Activated T-cell treated with anti-CD3 and anti-CD28 coated beads, Interleukin-2, amount 50 U/mL, for 72 hours (primary cell): ENCODE results near the gene PCDHGB7. TPM values are rescaled to one million over a fixed set of nuclear protein-coding genes. Genes with fewer than 3 reads are reported as not detected.
"Not testable (repeated sequence)": the region's sequence is repeated elsewhere in the genome, so short reads cannot be mapped to it uniquely, and the experiment has no call there.

Source experiments
- ATAC-seq, 2 donors: fragments of 150-1000 bp; cut with Tn5 transposase; replicated peaks in 1 of 2; 2 replicates each; pipeline ENCODE4 v1.10.0; 2021; ENCODE audit warnings: moderate library complexity in 2 of 2, mild to moderate bottlenecking in 1 of 2
- DNase-seq, 2 donors: peaks; one replicate each; pipeline ENCODE4 v3.0.0; 2021 to 2022; ENCODE audit warnings: mixed read lengths in 1 of 2
- H3K27ac Mint-ChIP-seq: one replicate; pipeline ENCODE4 v1.8.0; 2022; ENCODE audit warnings: mild to moderate bottlenecking, moderate library complexity, mixed read lengths
- H3K27me3 Mint-ChIP-seq: one replicate; pipeline ENCODE4 v1.8.0; 2022; ENCODE audit warnings: low read depth, mixed read lengths
- H3K36me3 Mint-ChIP-seq, 2 donors: one replicate each; pipeline ENCODE4 v1.8.0; 2022; ENCODE audit warnings: mixed read lengths in 2 of 2, mild to moderate bottlenecking in 1 of 2; ENCODE audit not compliant: insufficient read depth in 2 of 2
- H3K4me1 Mint-ChIP-seq: one replicate; pipeline ENCODE4 v1.8.0; 2022; ENCODE audit warnings: low read depth, mixed read lengths
- H3K4me3 Mint-ChIP-seq, 2 donors: one replicate each; pipeline ENCODE4 v1.8.0; 2022; ENCODE audit warnings: mild to moderate bottlenecking in 2 of 2, mixed read lengths in 2 of 2, moderate library complexity in 2 of 2
- H3K9me3 Mint-ChIP-seq, 2 donors: one replicate each; pipeline ENCODE4 v1.8.0; 2022; ENCODE audit warnings: mixed read lengths in 2 of 2
- total RNA-seq, 2 donors: library from RNA; stranded (reverse); gene quantifications; one replicate each; pipeline ENCODE4 v1.2.3, GENCODE V29; 2022

PCDHGB7 gene
- total RNA-seq, 2 donors from 2014 or later = 0.17 TPM; not detected in 1

GRCh38 chr5:141387557-141388311 is 29.7 kb upstream of the PCDHGB7 start, which contains the start of gene PCDHGB4:
TSS of gene PCDHGB4 (plus strand) at chr5:141387698. CDS start at chr5:141387885, 187 bp downstream.
- H3K4me3 Mint-ChIP-seq = peak within 1 kb of the TSS; percentile 43 to 51
- H3K36me3 Mint-ChIP-seq = peaks cover 24 to 45% of the 10 kb centered on the region in 2 donors
- H3K4me1 Mint-ChIP-seq, H3K27ac Mint-ChIP-seq: not testable (repeated sequence)
- H3K9me3 Mint-ChIP-seq = peaks cover 16 to 20% of the 10 kb centered on the region in 2 donors
- DNase-seq = peak in 1 of 2 donors; percentile 30
- ATAC-seq = peak; percentile 41 to 65
- H3K27me3 Mint-ChIP-seq = peaks cover 87% of the 10 kb centered on the region

DNA sequence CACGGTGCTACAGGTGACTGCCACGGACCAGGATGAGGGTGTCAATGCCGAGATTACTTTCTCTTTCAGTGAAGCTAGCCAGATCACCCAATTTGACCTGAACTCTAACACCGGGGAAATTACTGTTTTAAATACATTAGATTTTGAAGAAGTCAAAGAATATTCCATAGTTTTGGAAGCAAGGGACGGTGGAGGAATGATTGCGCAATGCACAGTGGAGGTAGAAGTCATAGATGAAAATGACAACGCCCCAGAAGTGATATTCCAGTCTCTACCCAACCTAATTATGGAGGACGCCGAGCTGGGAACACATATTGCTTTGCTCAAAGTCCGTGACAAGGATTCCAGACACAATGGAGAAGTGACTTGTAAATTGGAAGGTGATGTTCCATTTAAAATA is 28.8 kb upstream of the PCDHGB7 start:
- Mint-ChIP-seq H3K9me3 (peaks cover 14 to 20% of the 10 kb centered on the region in 2 donors), H3K27ac (no peak overlapping the region), H3K27me3 (peaks cover 85% of the 10 kb centered on the region), H3K36me3 (peaks cover 22 to 48% of the 10 kb centered on the region in 2 donors), H3K4me3 (no peak overlapping the region), H3K4me1 (peaks cover 6% of the 10 kb centered on the region)
- no peak for ATAC-seq
- DNase-seq = no peak

DNA sequence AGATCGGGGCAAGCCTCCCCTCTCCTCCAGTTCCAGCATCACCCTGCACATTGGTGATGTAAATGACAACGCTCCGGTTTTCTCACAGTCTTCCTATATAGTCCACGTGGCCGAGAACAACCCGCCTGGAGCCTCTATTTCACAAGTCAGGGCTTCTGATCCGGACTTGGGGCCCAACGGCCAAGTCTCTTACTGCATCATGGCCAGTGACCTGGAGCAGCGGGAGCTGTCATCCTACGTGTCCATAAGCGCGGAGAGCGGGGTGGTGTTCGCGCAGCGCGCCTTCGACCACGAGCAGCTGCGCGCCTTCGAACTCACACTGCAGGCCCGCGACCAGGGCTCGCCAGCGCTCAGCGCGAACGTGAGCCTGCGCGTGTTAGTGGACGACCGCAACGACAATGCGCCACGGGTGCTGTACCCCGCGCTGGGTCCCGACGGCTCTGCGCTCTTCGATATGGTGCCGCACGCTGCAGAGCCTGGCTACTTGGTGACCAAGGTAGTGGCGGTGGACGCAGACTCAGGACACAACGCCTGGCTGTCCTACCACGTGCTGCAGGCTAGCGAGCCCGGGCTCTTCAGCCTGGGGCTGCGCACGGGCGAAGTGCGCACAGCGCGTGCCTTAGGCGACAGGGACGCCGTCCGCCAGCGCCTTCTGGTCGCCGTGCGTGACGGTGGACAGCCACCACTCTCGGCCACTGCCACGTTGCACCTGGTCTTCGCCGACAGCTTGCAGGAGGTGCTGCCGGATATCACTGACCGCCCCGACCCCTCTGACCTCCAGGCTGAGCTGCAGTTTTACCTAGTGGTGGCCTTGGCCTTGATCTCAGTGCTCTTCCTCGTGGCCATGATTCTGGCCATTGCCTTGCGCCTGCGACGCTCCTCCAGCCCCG is 28.1 kb upstream of the PCDHGB7 start:
- Mint-ChIP-seq H3K36me3 (peaks cover 23 to 49% of the 10 kb centered on the region in 2 donors), H3K27me3 (peaks cover 85% of the 10 kb centered on the region), H3K9me3 (peaks cover 16 to 23% of the 10 kb centered on the region in 2 donors)

GRCh38 chr5:141392429-141393198 is 24.9 kb upstream of the PCDHGB7 start, which contains the start of gene PCDHGA8:
TSS of gene PCDHGA8 (plus strand) at chr5:141392633. CDS start at chr5:141392814, 181 bp downstream.
- H3K4me1 Mint-ChIP-seq = peaks cover 6% of the 10 kb centered on the region
- H3K9me3 Mint-ChIP-seq = peaks cover 16 to 17% of the 10 kb centered on the region in 2 donors
- H3K27me3 Mint-ChIP-seq = peaks cover 76% of the 10 kb centered on the region
- ATAC-seq (no peak), DNase-seq (no peak)
- H3K4me3 Mint-ChIP-seq = peak within 1 kb of the TSS in 1 of 2 donors; percentile 46
- no peak within 1 kb of the TSS for H3K27ac Mint-ChIP-seq
- peaks cover 16 to 46% of the 10 kb centered on the region in 2 donors for H3K36me3 Mint-ChIP-seq

More for the DNA sequence above, 28.1 kb upstream of the PCDHGB7 start:
- ATAC-seq (no peak), DNase-seq (no peak)
- Mint-ChIP-seq H3K4me1 (peaks cover 6% of the 10 kb centered on the region), H3K4me3 (no peak overlapping the region), H3K27ac (no peak overlapping the region)

DNA sequence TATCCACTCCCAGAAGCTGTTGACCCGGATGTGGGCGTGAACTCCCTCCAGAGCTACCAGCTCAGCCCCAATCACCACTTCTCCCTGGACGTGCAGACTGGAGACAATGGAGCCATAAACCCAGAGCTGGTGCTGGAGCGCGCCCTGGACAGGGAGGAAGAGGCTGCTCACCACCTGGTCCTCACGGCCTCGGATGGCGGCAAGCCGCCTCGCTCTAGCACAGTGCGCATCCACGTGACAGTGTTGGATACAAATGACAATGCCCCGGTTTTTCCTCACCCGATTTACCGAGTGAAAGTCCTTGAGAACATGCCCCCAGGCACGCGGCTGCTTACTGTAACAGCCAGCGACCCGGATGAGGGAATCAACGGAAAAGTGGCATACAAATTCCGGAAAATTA is 24.2 kb upstream of the PCDHGB7 start:
- DNase-seq (no peak), ATAC-seq (no peak)
- Mint-ChIP-seq H3K27ac (no peak overlapping the region), H3K27me3 (peaks cover 74% of the 10 kb centered on the region), H3K36me3 (peaks cover 16 to 44% of the 10 kb centered on the region in 2 donors), H3K9me3 (peaks cover 16% of the 10 kb centered on the region in 2 donors), H3K4me3 (no peak overlapping the region), H3K4me1 (peaks cover 6% of the 10 kb centered on the region)

GRCh38 chr5:141394401-141395187 is 22.9 kb upstream of the PCDHGB7 start:
- Mint-ChIP-seq H3K9me3 (peaks cover 10 to 12% of the 10 kb centered on the region in 2 donors), H3K36me3 (peaks cover 19 to 32% of the 10 kb centered on the region in 2 donors), H3K27me3 (peaks cover 73% of the 10 kb centered on the region)
- H3K4me3 Mint-ChIP-seq, H3K4me1 Mint-ChIP-seq, ATAC-seq, DNase-seq, H3K27ac Mint-ChIP-seq: not testable (repeated sequence)

DNA sequence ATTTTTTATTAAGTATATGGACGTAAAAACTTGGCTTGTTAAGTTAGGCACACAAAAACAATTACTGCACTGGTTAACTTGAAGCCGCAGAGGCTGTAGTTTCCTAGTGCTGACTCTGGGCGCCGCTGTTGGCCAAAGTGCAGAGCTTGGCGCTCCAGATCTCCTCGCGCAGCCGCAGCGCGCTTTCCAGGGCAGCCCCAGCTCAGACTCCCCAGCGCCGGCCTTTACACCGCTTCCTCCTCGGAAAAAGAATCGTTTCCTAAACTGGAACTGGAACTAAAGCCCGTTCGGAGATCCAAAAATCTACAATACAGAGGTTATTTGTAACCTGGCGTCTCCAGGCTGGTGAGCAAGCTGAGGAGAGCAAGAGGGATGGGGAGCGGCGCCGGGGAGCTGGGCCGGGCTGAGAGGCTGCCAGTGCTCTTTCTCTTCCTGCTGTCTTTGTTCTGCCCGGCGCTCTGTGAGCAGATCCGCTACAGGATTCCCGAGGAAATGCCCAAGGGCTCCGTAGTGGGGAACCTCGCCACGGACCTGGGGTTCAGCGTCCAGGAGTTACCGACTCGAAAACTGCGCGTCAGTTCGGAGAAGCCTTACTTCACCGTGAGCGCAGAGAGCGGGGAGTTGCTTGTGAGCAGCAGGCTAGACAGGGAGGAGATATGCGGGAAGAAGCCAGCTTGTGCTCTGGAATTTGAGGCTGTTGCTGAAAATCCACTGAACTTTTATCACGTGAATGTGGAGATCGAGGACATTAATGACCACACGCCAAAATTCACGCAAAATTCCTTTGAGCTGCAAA is 19.5 kb upstream of the PCDHGB7 start, which contains the start of gene PCDHGB5:
Gene PCDHGB5, plus strand, starts transcription at position 192 of the 796 bp plus-strand sequence. Its CDS starts 181 bp downstream, at position 373.
- peak within 1 kb of the TSS; percentile 70 for H3K4me3 Mint-ChIP-seq
- peaks cover 15 to 29% of the 10 kb centered on the region in 2 donors for H3K36me3 Mint-ChIP-seq
- peak; percentile 70 to 81 for ATAC-seq
- not testable (repeated sequence) for H3K27ac Mint-ChIP-seq, H3K9me3 Mint-ChIP-seq, H3K4me1 Mint-ChIP-seq
- peak; percentile 38 to 51 for DNase-seq
- peaks cover 72% of the 10 kb centered on the region for H3K27me3 Mint-ChIP-seq

GRCh38 chr5:141398608-141399007 is 18.9 kb upstream of the PCDHGB7 start:
- H3K27ac Mint-ChIP-seq = no peak overlapping the region
- peaks cover 6 to 8% of the 10 kb centered on the region in 2 donors for H3K9me3 Mint-ChIP-seq
- peak overlapping the region in 1 of 2 donors; percentile 6 for H3K4me3 Mint-ChIP-seq
- H3K4me1 Mint-ChIP-seq = peaks cover 8% of the 10 kb centered on the region
- H3K27me3 Mint-ChIP-seq = peaks cover 72% of the 10 kb centered on the region
- ATAC-seq (no peak), DNase-seq (no peak)
- peaks cover 15 to 23% of the 10 kb centered on the region in 2 donors for H3K36me3 Mint-ChIP-seq

DNA sequence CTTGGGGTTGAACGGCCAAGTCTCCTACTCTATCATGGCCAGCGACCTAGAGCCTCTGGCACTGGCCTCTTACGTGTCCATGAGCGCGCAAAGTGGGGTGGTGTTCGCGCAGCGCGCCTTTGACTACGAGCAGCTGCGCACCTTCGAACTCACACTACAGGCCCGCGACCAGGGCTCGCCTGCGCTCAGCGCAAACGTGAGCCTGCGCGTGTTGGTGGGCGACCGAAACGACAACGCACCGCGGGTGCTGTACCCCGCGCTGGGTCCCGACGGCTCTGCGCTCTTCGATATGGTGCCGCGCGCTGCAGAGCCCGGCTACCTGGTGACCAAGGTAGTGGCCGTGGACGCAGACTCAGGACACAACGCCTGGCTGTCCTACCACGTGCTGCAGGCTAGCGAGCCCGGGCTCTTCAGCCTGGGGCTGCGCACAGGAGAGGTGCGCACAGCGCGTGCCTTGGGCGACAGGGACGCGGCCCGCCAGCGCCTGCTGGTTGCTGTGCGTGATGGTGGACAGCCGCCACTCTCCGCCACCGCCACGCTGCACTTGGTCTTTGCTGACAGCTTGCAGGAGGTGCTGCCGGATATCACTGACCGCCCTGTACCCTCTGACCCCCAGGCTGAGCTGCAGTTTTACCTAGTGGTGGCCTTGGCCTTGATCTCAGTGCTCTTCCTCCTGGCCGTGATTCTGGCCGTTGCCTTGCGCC is 17.8 kb upstream of the PCDHGB7 start:
- H3K36me3 Mint-ChIP-seq = peaks cover 11 to 23% of the 10 kb centered on the region in 2 donors
- peaks cover 72% of the 10 kb centered on the region for H3K27me3 Mint-ChIP-seq
- DNase-seq = no peak
- H3K4me1 Mint-ChIP-seq = peaks cover 10% of the 10 kb centered on the region
- peaks cover 2 to 5% of the 10 kb centered on the region in 2 donors for H3K9me3 Mint-ChIP-seq
- H3K4me3 Mint-ChIP-seq = no peak overlapping the region
- ATAC-seq = no peak
- H3K27ac Mint-ChIP-seq = no peak overlapping the region

GRCh38 chr5:141402553-141403243 is 14.8 kb upstream of the PCDHGB7 start, which contains the start of gene PCDHGA9:
TSS of gene PCDHGA9 (plus strand) at chr5:141402778. CDS start at chr5:141402953, 175 bp downstream.
- peak within 1 kb of the TSS; percentile 67 to 75 for H3K4me3 Mint-ChIP-seq
- no peak for DNase-seq
- ATAC-seq = no peak
- peaks cover 16 to 20% of the 10 kb centered on the region in 2 donors for H3K36me3 Mint-ChIP-seq
- peaks cover 10% of the 10 kb centered on the region for H3K4me1 Mint-ChIP-seq
- H3K27me3 Mint-ChIP-seq = peaks cover 77% of the 10 kb centered on the region
- peaks cover 4 to 6% of the 10 kb centered on the region in 2 donors for H3K9me3 Mint-ChIP-seq
- peak within 1 kb of the TSS; percentile 82 for H3K27ac Mint-ChIP-seq
